ENCODE measurements around the gene SCG2.

- TF ChIP-seq CTCF (IDR thresholded peaks at IDR 0.05) (no peak), GABPB1 (CRISPR knock-in tag; IDR thresholded peaks at IDR 0.05) (no peak), TEAD4 (CRISPR knock-in tag; IDR thresholded peaks at IDR 0.05) (no peak), E2F5 (CRISPR knock-in tag; IDR thresholded peaks at IDR 0.05) (no peak), NFYB (CRISPR knock-in tag; conservative IDR thresholded peaks at IDR 0.05; ENCODE audit: low read depth) (no peak), KAT7 (CRISPR knock-in tag; IDR thresholded peaks at IDR 0.05; ENCODE audit: borderline replicate concordance) (no peak), FOXJ3 (CRISPR knock-in tag; IDR thresholded peaks at IDR 0.05; ENCODE audit: borderline replicate concordance) (no peak), HMGXB4 (CRISPR knock-in tag; IDR thresholded peaks at IDR 0.05) (no peak), IRF2 (CRISPR knock-in tag; IDR thresholded peaks at IDR 0.05; ENCODE audit: borderline replicate concordance, low read depth) (no peak), E2F4 (CRISPR knock-in tag; IDR thresholded peaks at IDR 0.05; ENCODE audit: borderline replicate concordance, low read depth) (no peak)
Measured at GRCh38 chr2:223647258-223647952, 45.2 kb upstream of the SCG2 start.
